ENCODE results near the gene CDH13.

CDH13 gene

DNA sequence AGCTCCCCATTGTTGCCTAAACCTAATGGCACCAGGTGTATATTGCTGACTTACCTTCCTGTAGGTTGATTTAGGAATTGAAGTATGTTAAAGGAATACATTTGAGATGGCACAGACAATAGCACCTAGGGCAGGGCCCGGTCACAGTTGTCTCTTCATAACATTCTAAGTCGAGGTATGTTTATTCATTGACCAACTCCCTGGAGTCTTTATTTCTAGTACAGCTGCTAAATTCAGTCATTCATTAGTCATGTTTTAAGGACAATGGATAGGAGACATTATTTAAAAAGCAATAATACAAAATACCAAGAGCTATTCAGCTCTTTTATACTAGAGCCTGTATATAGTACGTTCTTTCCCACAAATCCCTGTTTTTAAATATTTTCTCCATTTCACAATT, 811.6 kb downstream of the CDH13 start:
- H3K27me3 Mint-ChIP-seq = no peaks in the 10 kb centered on the region
- intact Hi-C loops (cut with micrococcal nuclease) = no loop called here
- no peak overlapping the region for H3K4me3 Mint-ChIP-seq
- no peaks in the 10 kb centered on the region for H3K9me3 Mint-ChIP-seq
- H3K27ac Mint-ChIP-seq = no peak overlapping the region
- no peaks in the 10 kb centered on the region for H3K36me3 Mint-ChIP-seq (ENCODE audit: low read depth)
- no peaks in the 10 kb centered on the region for H3K4me1 Mint-ChIP-seq (ENCODE audit: low read depth)

DNA sequence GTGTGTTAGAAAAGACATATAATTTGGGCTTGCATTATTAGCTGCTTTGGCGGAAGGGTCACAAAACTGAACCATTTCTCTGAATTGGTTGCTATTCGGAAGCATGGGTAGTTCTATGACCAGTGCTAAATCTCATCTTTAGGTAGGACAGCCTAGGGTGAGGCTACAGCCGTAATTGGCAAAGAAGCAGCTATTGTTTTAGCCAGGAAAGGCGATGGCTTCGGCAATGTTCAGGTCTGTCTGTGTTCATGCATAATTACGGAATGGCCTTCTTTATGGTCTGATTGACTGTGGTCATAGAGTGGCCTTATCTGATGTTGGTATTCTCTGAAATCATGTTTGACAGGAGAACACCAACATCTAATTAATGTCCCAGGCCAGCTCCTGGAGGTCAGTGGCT, 812.6 kb downstream of the CDH13 start:
- Mint-ChIP-seq H3K36me3 (ENCODE audit: low read depth) (no peaks in the 10 kb centered on the region), H3K9me3 (no peaks in the 10 kb centered on the region), H3K27ac (no peak overlapping the region), H3K27me3 (peaks cover 2% of the 10 kb centered on the region), H3K4me3 (no peak overlapping the region), H3K4me1 (ENCODE audit: low read depth) (no peaks in the 10 kb centered on the region)
- intact Hi-C loops (cut with micrococcal nuclease) = no loop called here

DNA sequence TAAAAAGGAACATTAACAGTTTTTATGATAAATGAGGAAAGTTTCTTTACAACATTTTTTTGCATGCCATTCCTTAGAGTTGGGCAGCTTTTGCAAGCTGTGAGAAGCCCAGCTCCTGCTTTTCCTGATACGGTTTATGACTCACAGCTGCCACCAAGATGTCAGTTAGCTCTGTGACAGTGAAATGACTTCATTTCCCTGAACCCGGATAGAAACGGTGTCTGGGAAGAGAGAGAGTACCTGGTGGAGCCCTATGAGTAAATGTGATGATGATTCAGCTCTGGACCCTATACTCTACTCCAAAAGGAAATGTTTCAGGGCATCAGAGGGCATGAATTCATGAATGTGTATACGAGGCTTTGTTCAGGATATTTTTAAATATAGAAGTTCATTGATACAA, 814.7 kb downstream of the CDH13 start:
- H3K9me3 Mint-ChIP-seq = no peaks in the 10 kb centered on the region
- H3K27ac Mint-ChIP-seq = no peak overlapping the region
- no peak overlapping the region for H3K4me3 Mint-ChIP-seq
- H3K27me3 Mint-ChIP-seq = peaks cover 5% of the 10 kb centered on the region
- intact Hi-C loops (cut with micrococcal nuclease) = no loop called here
- no peaks in the 10 kb centered on the region for H3K36me3 Mint-ChIP-seq (ENCODE audit: low read depth)
- H3K4me1 Mint-ChIP-seq (ENCODE audit: low read depth) = no peaks in the 10 kb centered on the region

DNA sequence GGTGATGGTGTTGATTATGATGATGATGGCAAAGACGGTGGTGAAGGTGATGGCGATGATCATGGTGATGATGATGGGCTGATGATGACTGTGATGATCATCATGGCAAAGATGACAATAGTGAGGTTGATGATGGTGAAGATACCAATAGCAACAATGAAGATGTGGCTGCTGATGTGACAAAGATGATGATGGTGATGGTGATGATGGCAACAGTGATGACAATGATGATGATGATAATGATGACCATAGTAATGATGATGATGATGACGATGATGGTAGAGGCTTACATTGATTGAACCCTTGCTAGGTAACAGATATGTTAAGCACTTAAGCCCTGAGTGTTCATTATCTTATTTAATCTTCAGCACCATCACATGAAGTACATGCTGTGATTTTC, 817.2 kb downstream of the CDH13 start:
- H3K4me1 Mint-ChIP-seq (ENCODE audit: low read depth) = no peaks in the 10 kb centered on the region
- peaks cover 5% of the 10 kb centered on the region for H3K27me3 Mint-ChIP-seq
- no peaks in the 10 kb centered on the region for H3K9me3 Mint-ChIP-seq
- no peaks in the 10 kb centered on the region for H3K36me3 Mint-ChIP-seq (ENCODE audit: low read depth)
- no peak overlapping the region for H3K4me3 Mint-ChIP-seq
- no peak overlapping the region for H3K27ac Mint-ChIP-seq
- intact Hi-C loops (cut with micrococcal nuclease) = no loop called here

DNA sequence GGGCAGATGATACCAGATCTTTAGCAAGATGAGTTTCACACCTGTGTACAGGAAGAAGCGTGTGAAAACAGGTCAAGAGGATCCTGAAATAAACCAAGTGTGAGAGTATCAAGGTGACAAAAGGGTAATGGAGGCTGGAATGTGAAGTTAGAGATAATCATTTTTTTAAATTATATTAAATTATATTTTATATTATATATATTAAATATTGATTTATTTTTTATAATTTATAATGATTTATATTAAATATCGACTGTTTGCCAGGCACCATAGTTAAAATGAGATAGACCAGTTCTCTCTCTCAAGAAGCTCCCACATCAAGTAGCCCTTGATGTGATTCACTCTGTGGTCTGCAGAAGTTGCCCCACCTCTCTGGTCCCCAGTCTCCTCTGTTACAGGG, 820.8 kb downstream of the CDH13 start:
- intact Hi-C loops (cut with micrococcal nuclease) = no loop called here
- no peak overlapping the region for H3K4me3 Mint-ChIP-seq
- no peaks in the 10 kb centered on the region for H3K4me1 Mint-ChIP-seq (ENCODE audit: low read depth)
- peaks cover 5% of the 10 kb centered on the region for H3K27me3 Mint-ChIP-seq
- no peak overlapping the region for H3K27ac Mint-ChIP-seq
- H3K9me3 Mint-ChIP-seq = no peaks in the 10 kb centered on the region
- no peaks in the 10 kb centered on the region for H3K36me3 Mint-ChIP-seq (ENCODE audit: low read depth)

DNA sequence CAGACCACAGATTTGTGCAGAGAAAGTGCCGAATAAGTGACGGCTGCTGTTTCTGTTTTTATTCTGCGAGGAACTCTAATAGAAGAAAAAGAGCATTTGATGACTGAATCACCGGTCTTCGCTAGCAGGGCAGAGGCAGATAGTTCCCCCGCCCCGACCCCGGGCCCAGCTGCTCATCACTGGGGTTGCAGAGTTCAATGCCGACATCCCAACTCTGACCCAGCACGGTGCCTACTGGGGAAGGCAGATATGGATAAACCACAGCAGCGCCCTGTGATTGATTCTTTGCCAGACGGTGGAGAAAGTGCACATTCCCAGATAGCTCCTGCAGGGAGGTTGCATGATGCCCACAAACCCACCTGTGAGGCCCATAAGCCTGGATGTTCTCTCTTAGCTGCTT, 823.1 kb downstream of the CDH13 start:
- no peaks in the 10 kb centered on the region for H3K4me1 Mint-ChIP-seq (ENCODE audit: low read depth)
- intact Hi-C loops (cut with micrococcal nuclease) = no loop called here
- H3K36me3 Mint-ChIP-seq (ENCODE audit: low read depth) = no peaks in the 10 kb centered on the region
- peaks cover 3% of the 10 kb centered on the region for H3K27me3 Mint-ChIP-seq
- H3K9me3 Mint-ChIP-seq = no peaks in the 10 kb centered on the region
- H3K4me3 Mint-ChIP-seq = no peak overlapping the region
- no peak overlapping the region for H3K27ac Mint-ChIP-seq

DNA sequence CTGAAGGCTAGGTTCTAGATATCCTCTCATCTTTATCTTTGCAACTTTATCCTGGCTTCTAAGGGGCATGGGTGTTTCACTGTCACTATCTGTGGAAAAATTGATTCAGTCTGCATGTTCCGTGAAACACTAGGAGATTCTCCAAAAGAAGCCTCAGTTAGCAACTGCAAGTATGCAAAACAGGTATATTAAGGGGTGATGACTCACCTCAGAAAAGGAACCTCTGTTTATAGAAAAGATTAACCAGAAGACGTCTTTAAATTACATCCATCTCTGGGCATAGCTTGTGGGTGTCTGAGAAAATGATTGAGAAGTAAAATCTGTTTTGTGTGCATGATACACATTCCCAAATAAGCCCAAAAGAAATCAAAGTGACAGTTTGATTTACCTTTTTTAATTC, 827.2 kb downstream of the CDH13 start:
- H3K27me3 Mint-ChIP-seq = no peaks in the 10 kb centered on the region
- H3K9me3 Mint-ChIP-seq = no peaks in the 10 kb centered on the region
- no peak overlapping the region for H3K27ac Mint-ChIP-seq
- H3K4me3 Mint-ChIP-seq = no peak overlapping the region
- no peaks in the 10 kb centered on the region for H3K4me1 Mint-ChIP-seq (ENCODE audit: low read depth)
- no peaks in the 10 kb centered on the region for H3K36me3 Mint-ChIP-seq (ENCODE audit: low read depth)
- intact Hi-C loops (cut with micrococcal nuclease) = no loop called here

DNA sequence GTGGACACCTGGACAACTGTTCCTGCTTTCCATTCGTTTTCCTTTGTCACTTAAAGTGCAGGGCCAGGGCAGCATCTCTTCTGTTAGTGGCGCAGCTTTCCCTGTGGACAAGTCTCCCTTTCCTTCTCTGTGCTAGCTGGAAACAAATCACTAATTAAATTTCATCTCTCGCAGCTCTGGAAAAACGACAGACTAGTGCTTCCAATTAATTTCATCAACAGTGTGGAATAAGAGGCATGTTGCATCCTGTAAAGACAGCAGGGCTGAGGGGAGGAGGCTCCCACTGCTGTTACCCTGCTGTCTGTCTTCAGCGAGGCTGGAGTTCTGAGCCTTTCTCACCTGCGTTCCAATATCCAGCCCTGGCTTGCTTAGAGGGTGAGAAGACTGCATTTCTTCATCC, 828.9 kb downstream of the CDH13 start:
- H3K4me3 Mint-ChIP-seq = no peak overlapping the region
- no peak overlapping the region for H3K27ac Mint-ChIP-seq
- intact Hi-C loops (cut with micrococcal nuclease) = no loop called here

DNA sequence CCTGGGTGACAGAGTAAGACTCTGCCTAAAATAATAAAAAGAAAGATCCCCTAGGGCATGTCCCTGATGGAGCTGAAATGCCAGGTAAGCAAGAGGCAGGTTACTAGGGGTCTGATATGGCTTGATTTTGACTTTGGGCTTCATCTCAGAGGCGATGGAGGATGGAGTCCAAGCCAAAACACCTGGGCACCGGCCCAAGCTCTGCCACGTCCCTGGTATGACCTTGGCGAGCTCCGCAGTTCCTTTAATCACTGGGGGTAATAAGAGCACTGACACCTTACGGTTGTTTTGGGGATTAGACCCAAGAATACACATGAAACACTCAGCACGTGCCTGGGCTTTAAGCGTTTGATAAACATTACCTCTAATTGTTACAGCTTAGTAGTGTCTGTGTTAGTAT, 830.2 kb downstream of the CDH13 start:
- intact Hi-C loops (cut with micrococcal nuclease) = no loop called here
- Mint-ChIP-seq H3K27me3 (no peaks in the 10 kb centered on the region), H3K4me3 (no peak overlapping the region), H3K36me3 (ENCODE audit: low read depth) (no peaks in the 10 kb centered on the region), H3K4me1 (ENCODE audit: low read depth) (no peaks in the 10 kb centered on the region), H3K27ac (no peak overlapping the region), H3K9me3 (no peaks in the 10 kb centered on the region)

More for the DNA sequence above, 828.9 kb downstream of the CDH13 start:
- H3K36me3 Mint-ChIP-seq (ENCODE audit: low read depth) = no peaks in the 10 kb centered on the region
- no peaks in the 10 kb centered on the region for H3K4me1 Mint-ChIP-seq (ENCODE audit: low read depth)
- H3K9me3 Mint-ChIP-seq = no peaks in the 10 kb centered on the region
- H3K27me3 Mint-ChIP-seq = no peaks in the 10 kb centered on the region

DNA sequence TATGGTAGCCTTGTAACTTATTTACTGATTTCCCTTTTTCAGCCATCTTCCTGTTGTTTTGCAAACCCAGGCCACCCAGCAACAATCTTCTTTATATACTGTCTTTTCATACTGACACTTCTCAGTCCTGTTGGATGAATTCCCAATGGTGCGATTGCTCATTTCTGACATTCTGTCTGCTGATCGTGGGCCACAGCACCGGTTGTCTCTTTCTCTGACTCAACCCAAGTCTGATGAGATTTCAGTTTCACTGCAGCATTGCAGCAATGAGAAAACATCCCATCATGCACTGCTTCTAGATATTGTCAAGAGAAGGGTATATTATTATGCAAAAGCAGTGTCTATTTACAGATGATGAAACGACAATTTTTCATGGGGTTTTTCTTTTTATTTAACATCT, 831.8 kb downstream of the CDH13 start:
- Mint-ChIP-seq H3K27ac (no peak overlapping the region), H3K9me3 (no peaks in the 10 kb centered on the region), H3K36me3 (ENCODE audit: low read depth) (no peaks in the 10 kb centered on the region), H3K27me3 (no peaks in the 10 kb centered on the region), H3K4me1 (ENCODE audit: low read depth) (no peaks in the 10 kb centered on the region), H3K4me3 (no peak overlapping the region)
- intact Hi-C loops (cut with micrococcal nuclease) = no loop called here

DNA sequence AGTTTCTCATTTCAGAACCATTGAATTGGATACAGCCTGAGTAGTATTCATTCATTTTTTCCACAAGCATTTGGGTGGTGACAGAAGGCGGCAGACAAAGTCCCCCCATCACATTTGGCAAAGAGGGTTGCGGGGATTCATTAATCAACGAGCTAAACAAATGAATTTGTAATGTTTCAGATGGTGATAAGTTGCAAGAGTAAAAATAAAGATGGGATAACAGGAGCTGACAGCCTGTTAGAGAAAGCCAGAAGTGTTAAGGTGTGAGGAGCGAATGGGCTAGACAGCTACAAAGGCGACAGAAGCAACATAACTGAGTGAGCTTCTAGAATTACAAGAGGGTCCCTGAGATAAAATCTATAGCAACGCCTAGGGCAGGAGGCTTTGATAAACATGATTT, 838.2 kb downstream of the CDH13 start:
- no peak overlapping the region for H3K4me3 Mint-ChIP-seq
- intact Hi-C loops (cut with micrococcal nuclease) = no loop called here
- H3K4me1 Mint-ChIP-seq (ENCODE audit: low read depth) = no peaks in the 10 kb centered on the region
- H3K36me3 Mint-ChIP-seq (ENCODE audit: low read depth) = no peaks in the 10 kb centered on the region
- no peaks in the 10 kb centered on the region for H3K9me3 Mint-ChIP-seq
- H3K27ac Mint-ChIP-seq = no peak overlapping the region
- peaks cover under 1% of the 10 kb centered on the region for H3K27me3 Mint-ChIP-seq

DNA sequence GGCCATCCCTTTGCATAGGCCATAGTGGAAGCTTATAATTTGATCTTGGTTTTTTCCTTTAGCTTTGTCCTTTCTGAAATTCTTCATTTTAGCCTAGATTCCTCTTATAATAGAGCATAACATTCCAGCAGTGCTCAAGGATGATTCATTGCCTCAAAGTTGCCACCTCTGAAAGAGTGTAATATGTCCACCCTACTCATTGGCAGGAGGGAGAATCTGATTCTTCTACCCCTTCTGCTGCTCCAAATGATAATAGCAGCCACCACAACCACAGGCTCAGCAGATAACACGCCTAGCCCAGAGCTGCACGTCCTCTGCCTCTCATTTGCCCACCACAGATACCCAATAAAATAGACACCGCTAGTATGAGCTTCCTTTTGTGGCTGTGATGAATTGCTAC, 843.6 kb downstream of the CDH13 start:
- Mint-ChIP-seq H3K36me3 (ENCODE audit: low read depth) (no peaks in the 10 kb centered on the region), H3K4me1 (ENCODE audit: low read depth) (no peaks in the 10 kb centered on the region), H3K4me3 (no peak overlapping the region), H3K9me3 (no peaks in the 10 kb centered on the region), H3K27ac (no peak overlapping the region), H3K27me3 (peaks cover 2% of the 10 kb centered on the region)
- intact Hi-C loops (cut with micrococcal nuclease) = no loop called here

DNA sequence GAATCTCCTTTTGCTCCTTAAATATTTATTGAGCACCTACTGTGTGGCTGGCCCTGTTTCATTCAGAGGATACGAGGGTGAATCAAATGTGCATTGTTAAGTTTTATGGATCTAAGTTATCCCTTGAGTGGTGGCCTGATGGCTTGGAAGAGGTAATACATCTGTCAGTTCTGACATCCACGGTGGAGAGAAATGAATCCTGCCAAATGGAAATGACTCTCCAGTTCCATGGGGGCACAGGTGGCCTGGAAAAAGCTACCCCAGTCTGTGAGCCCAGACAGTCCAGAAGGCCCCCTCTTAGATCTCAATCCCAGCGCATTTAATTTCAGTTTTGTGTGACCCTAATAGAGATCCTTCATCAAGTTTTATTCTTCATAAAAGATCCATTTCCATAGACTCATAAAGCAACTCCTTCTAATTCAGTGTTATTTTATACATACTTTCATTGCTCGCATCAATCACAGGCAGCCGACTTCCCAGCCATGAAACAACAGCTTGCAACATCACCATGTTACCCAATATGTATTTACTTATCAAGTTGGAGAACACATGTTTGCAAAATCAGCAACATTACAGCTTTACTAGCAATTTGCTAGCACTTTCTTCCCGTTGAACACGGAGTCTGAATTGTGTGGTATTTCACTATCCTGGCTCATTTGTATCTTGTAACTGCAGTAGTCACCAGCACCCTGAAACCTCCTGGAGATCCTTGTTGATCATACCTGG, 846.2 kb downstream of the CDH13 start:
- Mint-ChIP-seq H3K27ac (no peak overlapping the region), H3K27me3 (peaks cover 2% of the 10 kb centered on the region), H3K36me3 (ENCODE audit: low read depth) (no peaks in the 10 kb centered on the region), H3K4me1 (ENCODE audit: low read depth) (no peaks in the 10 kb centered on the region), H3K9me3 (no peaks in the 10 kb centered on the region), H3K4me3 (no peak overlapping the region)
- intact Hi-C loops (cut with micrococcal nuclease) = no loop called here

DNA sequence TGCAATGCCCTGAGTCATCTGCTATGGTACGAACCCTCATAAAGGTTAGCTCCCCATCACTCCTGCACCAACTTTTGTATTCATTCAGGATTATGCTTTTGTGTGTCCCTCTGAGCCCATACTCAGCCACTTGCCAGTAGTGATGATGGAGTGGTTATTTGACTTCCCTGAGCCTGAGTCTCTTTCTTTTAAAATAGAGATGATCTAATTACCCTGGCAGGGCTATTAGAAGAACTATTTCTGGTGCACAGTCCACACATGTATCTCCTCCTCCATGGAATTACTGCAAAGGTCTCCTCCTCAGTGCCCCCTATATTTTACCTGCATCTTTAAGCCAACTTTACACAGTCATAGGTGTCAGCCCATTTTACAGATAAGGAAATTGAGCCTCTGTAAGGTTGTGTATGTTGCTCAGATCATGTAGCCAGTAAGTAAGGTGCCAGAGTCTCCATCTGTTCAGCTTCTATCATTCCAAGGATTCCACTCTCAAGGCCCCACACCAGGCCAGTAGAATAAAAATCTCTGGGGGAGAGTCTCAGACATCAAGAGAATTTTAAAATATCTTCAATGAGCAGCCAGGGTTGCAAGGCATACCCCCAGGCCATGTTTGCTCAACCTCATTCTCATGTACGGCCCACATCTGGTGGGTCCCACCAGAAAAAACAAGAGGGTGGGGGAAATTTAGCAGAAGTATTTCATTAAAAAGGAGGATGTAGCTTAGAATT, 847.3 kb downstream of the CDH13 start:
- Mint-ChIP-seq H3K36me3 (ENCODE audit: low read depth) (no peaks in the 10 kb centered on the region), H3K4me3 (no peak overlapping the region), H3K27me3 (peaks cover 2% of the 10 kb centered on the region), H3K9me3 (no peaks in the 10 kb centered on the region), H3K4me1 (ENCODE audit: low read depth) (no peaks in the 10 kb centered on the region), H3K27ac (no peak overlapping the region)
- intact Hi-C loops (cut with micrococcal nuclease) = no loop called here

DNA sequence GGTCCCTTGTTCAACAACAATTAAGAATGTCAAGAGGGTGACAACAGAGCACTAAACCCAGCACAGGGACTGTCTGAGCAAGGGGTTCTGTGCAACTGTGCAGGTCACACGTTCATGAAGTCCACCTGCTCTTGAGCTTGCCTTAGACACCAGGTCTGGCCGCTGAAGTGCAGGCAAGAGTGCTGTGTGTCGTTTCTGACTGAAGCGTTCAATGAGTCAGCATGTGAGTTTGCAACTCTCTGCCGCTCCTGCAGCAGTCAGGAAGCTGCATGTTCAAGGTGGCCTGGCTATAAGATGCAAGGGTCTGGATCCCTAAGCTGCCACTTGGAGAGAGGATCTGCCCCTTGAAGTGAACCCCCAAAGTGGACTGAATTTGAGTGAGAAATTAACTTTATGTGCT, 848.3 kb downstream of the CDH13 start:
- intact Hi-C loops (cut with micrococcal nuclease) = no loop called here
- no peak overlapping the region for H3K4me3 Mint-ChIP-seq

More for the DNA sequence above, 848.3 kb downstream of the CDH13 start:
- no peaks in the 10 kb centered on the region for H3K36me3 Mint-ChIP-seq (ENCODE audit: low read depth)
- H3K27ac Mint-ChIP-seq = no peak overlapping the region
- no peaks in the 10 kb centered on the region for H3K9me3 Mint-ChIP-seq
- no peaks in the 10 kb centered on the region for H3K4me1 Mint-ChIP-seq (ENCODE audit: low read depth)
- H3K27me3 Mint-ChIP-seq = peaks cover 1% of the 10 kb centered on the region
